OCI-LY3 (cell line): ENCODE results near the gene LOXL1.

Experiments used
- H2AFZ ChIP-seq: fragments of 200-600, 300-600 bp; shearing (Covaris generic); 2 replicates; pipeline ENCODE4 v1.6.0; 2014; ENCODE audit warnings: antibody characterized with exemption, low read depth, low read length
- H3K27ac ChIP-seq: fragments of 200-600, 300-600 bp; sonication (generic); 2 replicates; pipeline ENCODE4 v1.5.1; 2014; ENCODE audit warnings: mild to moderate bottlenecking, low read length, moderate library complexity, mixed read lengths
- H3K27me3 ChIP-seq: fragments of 200-600, 300-600 bp; sonication (generic); 2 replicates; pipeline ENCODE4 v1.6.1; 2014; ENCODE audit warnings: low read depth, low read length, mixed read lengths
- H3K36me3 ChIP-seq: fragments of 200-600, 300-600 bp; sonication (generic); replicated peaks from 2 replicates; pipeline ENCODE3; 2014; ENCODE audit warnings: low read depth, low read length, mixed read lengths
- H3K4me1 ChIP-seq: fragments of 300-600, 200-600 bp; sonication (generic); 2 replicates; pipeline ENCODE4 v1.6.1; 2014; ENCODE audit warnings: low read length, mixed read lengths
- H3K4me2 ChIP-seq: fragments of 200-600, 300-600 bp; sonication (generic); 2 replicates; pipeline ENCODE4 v1.6.1; 2014; ENCODE audit warnings: low read length, mixed read lengths
- H3K4me3 ChIP-seq: fragments of 300-600, 200-600 bp; sonication (generic); 2 replicates; pipeline ENCODE4 v1.5.1; 2014; ENCODE audit warnings: antibody characterized with exemption, mild to moderate bottlenecking, low read length, moderate library complexity
- H3K79me2 ChIP-seq: fragments of 300-600, 200-600 bp; shearing (Covaris generic); 2 replicates; pipeline ENCODE4 v1.6.1; 2014; ENCODE audit warnings: mild to moderate bottlenecking, low read length, mixed read lengths
- H3K9ac ChIP-seq: fragments of 300-600, 200-600 bp; shearing (Covaris generic); 2 replicates; pipeline ENCODE4 v1.6.0; 2014; ENCODE audit warnings: mild to moderate bottlenecking, low read length, moderate library complexity
- H3K9me3 ChIP-seq: fragments of 200-600, 300-600 bp; shearing (Covaris generic); 2 replicates; pipeline ENCODE4 v1.6.1; 2014; ENCODE audit warnings: low read length, mixed read lengths; ENCODE audit not compliant: insufficient read depth
- H4K20me1 ChIP-seq: fragments of 200-600, 300-600 bp; sonication (generic); 2 replicates; pipeline ENCODE4 v1.6.1; 2016; ENCODE audit warnings: low read length, mixed read lengths; ENCODE audit not compliant: insufficient read depth
- EZH2phosphoT487 ChIP-seq: fragments of 200-600 bp; shearing (Covaris generic); IDR thresholded peaks from 2 replicates; pipeline ENCODE4 v1.6.1; 2018; ENCODE audit warnings: antibody characterized with exemption, mixed run types, low read depth
- TF ChIP-seq, protein P1 (sequence below): fragments of 200-600, 300-600 bp; sonication (generic); IDR thresholded peaks from 2 replicates; pipeline ENCODE4 v1.5.1; 2014; ENCODE audit warnings: antibody characterized with exemption, low read length, low read depth

The LOXL1 gene

DNA sequence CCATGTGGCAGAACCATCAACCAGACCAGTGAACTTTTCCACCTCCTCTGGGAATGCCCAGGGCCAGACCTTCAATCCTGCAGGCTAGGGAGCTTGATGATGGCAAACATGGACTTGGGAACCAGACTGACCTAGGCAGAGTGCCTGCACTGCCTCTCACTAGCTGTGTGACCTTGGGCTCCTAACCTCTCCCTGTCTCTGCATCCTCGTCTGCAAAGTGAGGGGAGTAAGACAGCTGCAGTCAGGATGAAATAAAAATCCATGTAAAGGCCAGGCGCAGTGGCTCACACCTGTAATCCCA lies 17.5 kb upstream of the LOXL1 start:
- peaks cover 6% of the 10 kb centered on the region; the same call in 1 of the 2 replicates for H3K4me1 ChIP-seq
- H2AFZ ChIP-seq, result no peak overlapping the region
- H3K27me3 ChIP-seq, result peaks cover 34% of the 10 kb centered on the region
- H3K9ac ChIP-seq, result no peak overlapping the region
- no peaks in the 10 kb centered on the region for H3K36me3 ChIP-seq
- H3K4me2 ChIP-seq, result no peak overlapping the region
- no peak overlapping the region for H3K27ac ChIP-seq
- TF ChIP-seq EZH2phosphoT487, result no peak
- TF ChIP-seq, protein P1, sequence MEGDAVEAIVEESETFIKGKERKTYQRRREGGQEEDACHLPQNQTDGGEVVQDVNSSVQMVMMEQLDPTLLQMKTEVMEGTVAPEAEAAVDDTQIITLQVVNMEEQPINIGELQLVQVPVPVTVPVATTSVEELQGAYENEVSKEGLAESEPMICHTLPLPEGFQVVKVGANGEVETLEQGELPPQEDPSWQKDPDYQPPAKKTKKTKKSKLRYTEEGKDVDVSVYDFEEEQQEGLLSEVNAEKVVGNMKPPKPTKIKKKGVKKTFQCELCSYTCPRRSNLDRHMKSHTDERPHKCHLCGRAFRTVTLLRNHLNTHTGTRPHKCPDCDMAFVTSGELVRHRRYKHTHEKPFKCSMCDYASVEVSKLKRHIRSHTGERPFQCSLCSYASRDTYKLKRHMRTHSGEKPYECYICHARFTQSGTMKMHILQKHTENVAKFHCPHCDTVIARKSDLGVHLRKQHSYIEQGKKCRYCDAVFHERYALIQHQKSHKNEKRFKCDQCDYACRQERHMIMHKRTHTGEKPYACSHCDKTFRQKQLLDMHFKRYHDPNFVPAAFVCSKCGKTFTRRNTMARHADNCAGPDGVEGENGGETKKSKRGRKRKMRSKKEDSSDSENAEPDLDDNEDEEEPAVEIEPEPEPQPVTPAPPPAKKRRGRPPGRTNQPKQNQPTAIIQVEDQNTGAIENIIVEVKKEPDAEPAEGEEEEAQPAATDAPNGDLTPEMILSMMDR, result no peak
- no peaks in the 10 kb centered on the region for H3K79me2 ChIP-seq
- no peaks in the 10 kb centered on the region for H4K20me1 ChIP-seq
- no peaks in the 10 kb centered on the region for H3K9me3 ChIP-seq
- no peak overlapping the region for H3K4me3 ChIP-seq

DNA sequence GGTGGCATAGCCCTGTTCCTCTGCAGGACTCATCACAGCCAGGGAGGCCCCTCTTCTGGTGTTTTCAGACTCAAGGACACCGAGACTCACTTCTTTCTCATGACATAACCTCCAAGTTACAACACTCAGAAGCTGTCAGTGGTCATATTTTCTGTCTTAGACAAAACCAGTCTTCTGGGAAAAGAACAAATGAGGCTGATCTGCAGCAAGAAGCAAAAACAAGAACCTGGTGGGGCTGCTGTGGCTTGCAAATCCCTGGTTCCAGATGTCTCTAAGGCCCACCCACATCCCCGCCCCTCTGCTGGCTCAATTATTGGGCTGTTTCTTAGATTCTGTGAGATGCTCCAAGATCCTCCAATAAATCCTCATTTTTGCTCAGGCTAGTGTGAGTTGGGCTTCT lies 16.6 kb upstream of the LOXL1 start:
- H3K4me2 ChIP-seq, result no peak overlapping the region
- no peak overlapping the region for H3K9ac ChIP-seq
- H3K4me1 ChIP-seq, result peaks cover 6% of the 10 kb centered on the region; the same call in 1 of the 2 replicates
- H3K27ac ChIP-seq, result no peak overlapping the region
- no peaks in the 10 kb centered on the region for H3K9me3 ChIP-seq
- TF ChIP-seq EZH2phosphoT487, result no peak
- TF ChIP-seq, protein P1, result no peak
- H2AFZ ChIP-seq, result no peak overlapping the region
- no peaks in the 10 kb centered on the region for H4K20me1 ChIP-seq
- no peaks in the 10 kb centered on the region for H3K79me2 ChIP-seq
- H3K36me3 ChIP-seq, result no peaks in the 10 kb centered on the region
- H3K4me3 ChIP-seq, result no peak overlapping the region
- H3K27me3 ChIP-seq, result peaks cover 42% of the 10 kb centered on the region

DNA sequence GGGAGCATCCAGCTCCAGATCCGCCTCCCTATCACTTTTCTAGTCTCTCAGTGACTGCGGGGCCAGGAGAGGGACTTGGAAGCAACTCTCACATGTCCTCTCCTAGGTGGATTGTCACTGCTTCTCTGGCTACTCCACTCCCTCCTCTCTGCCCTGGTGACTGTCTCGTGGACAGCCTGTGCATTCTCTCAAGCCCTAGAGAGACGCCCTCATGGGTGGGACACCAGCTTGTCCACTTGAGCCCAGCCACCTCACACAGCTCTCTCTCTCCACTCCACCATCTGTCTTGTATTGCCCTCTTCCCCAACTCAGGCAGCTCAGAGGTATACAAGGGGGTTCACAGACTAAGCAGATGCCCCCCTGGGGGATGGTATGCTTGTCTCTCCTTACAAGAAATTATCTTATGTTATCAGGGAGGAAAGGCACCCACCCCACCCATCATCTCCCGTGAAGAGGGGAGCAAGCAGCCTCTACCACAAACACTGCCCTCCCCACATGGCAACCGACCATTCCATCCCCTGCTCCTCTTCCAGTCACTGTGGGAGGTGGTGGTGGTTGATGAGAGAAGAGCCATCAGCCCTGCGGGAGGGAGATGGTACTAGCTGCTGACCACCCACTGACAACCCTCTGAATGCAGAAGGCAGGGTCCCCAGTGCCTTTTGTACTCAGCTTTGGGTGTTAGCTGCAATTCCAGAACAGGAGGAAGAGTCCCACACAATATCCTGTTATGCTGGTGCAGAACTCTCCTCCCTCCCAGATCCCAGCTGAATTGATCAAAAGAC lies 15.5 kb upstream of the LOXL1 start:
- Histone ChIP-seq H3K4me3 (no peak overlapping the region), H3K4me2 (no peak overlapping the region), H2AFZ (no peak overlapping the region), H3K36me3 (no peaks in the 10 kb centered on the region), H3K27ac (no peak overlapping the region), H3K27me3 (peaks cover 47% of the 10 kb centered on the region), H3K79me2 (no peaks in the 10 kb centered on the region), H3K9ac (no peak overlapping the region), H4K20me1 (no peaks in the 10 kb centered on the region), H3K9me3 (no peaks in the 10 kb centered on the region), H3K4me1 (peaks cover 6% of the 10 kb centered on the region; the same call in 1 of the 2 replicates)
- TF ChIP-seq, protein P1, result no peak
- TF ChIP-seq EZH2phosphoT487, result no peak

DNA sequence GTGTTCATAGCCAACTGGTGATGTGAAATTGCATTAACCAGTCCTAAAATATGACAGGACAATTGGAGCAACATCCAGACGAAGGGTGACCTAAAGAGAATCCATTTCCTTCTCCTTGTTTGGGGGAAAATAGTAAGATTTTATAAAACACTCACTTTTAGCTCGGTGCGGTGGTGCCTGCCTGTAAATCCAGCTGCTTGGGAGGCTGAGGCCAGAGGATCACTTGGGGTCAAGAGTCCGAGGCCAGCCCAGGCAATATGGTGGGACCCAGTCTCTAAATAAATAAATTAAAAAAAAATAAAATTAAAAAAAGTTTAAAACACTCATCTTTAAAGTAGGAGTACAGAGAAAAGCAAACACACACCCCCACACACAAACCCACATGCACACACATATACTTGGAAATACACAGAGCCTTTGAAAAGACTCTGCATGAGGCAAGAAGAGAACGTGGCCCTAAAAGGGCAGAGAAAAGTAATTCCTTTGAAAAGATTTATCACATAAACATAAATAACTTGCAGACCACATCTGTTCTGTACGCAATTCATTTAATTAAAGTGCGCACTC lies 14.1 kb upstream of the LOXL1 start:
- Histone ChIP-seq H3K36me3 (no peaks in the 10 kb centered on the region), H2AFZ (no peak overlapping the region), H3K4me1 (peaks cover 3% of the 10 kb centered on the region; the same call in 1 of the 2 replicates), H3K27ac (no peak overlapping the region), H4K20me1 (no peaks in the 10 kb centered on the region), H3K4me2 (no peak overlapping the region), H3K27me3 (peaks cover 50% of the 10 kb centered on the region), H3K4me3 (no peak overlapping the region), H3K79me2 (no peaks in the 10 kb centered on the region), H3K9ac (no peak overlapping the region), H3K9me3 (no peaks in the 10 kb centered on the region)
- TF ChIP-seq, protein P1, result no peak
- no peak for TF ChIP-seq EZH2phosphoT487
